ENCODE data around the gene ZNF319.

DNA sequence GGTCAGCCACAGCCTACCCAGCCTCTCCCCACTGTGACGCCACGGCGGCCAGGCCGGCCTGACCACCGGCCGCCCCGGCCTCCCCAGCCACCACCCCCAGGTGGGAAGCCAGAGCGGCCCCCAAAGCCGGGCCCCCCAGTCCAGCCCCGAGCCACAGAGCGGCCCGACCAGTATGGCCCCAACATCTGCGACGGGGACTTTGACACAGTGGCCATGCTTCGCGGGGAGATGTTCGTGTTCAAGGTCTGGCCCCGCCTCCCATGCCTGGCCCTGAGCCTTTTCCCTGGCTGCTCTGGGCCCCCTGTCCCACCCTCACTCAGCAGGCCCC, 41.1 kb upstream of the ZNF319 start:
- TF ChIP-seq, protein P1, sequence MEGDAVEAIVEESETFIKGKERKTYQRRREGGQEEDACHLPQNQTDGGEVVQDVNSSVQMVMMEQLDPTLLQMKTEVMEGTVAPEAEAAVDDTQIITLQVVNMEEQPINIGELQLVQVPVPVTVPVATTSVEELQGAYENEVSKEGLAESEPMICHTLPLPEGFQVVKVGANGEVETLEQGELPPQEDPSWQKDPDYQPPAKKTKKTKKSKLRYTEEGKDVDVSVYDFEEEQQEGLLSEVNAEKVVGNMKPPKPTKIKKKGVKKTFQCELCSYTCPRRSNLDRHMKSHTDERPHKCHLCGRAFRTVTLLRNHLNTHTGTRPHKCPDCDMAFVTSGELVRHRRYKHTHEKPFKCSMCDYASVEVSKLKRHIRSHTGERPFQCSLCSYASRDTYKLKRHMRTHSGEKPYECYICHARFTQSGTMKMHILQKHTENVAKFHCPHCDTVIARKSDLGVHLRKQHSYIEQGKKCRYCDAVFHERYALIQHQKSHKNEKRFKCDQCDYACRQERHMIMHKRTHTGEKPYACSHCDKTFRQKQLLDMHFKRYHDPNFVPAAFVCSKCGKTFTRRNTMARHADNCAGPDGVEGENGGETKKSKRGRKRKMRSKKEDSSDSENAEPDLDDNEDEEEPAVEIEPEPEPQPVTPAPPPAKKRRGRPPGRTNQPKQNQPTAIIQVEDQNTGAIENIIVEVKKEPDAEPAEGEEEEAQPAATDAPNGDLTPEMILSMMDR (IDR thresholded peaks at IDR 0.05): no peak
- no peak for TF ChIP-seq POLR2AphosphoS5 (IDR thresholded peaks at IDR 0.05)
